HG03342 (cell line): Measurements from ENCODE around the gene THRAP3.
A peak's percentile ranks its signal among the peaks of the same experiment; 100 is the strongest.
"Not testable (repeated sequence)": the region's sequence is repeated elsewhere in the genome, so short reads cannot be mapped to it uniquely, and the experiment has no call there.

Experiments
- ATAC-seq: cut with Tn5 transposase; IDR thresholded peaks from one replicate; pipeline ENCODE4 v1.9.1; 2021; ENCODE audit warnings: mild to moderate bottlenecking, moderate library complexity; ENCODE audit not compliant: unreplicated experiment

The THRAP3 gene

DNA sequence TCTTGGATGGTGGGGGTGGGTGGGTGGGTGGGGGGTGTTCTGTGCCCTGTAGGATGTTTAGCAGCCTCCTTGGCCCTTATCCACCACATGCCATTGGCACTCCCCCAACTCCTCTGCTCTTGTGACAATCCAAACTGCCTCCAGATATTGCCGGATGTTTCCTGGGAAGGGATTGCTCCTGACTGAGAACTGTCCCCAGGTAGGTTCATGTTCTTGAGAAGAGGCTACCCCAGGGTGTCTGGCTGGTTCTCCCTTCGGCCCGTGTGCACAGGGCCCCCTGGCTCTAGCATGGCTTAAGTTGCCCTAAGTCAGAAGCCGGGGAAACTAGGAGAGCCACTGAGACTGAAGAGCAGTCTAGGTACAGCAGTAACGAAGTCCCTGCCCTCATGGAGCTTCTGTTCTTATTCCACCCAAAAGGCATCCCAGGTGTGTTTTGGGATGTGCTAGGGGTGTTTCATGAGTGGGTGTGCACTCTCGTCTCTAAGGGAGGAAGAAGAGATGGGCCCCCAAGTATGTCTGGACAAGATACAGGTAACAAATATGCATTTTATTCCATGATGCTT, 19.8 kb upstream of the THRAP3 start:
- ATAC-seq = no peak

DNA sequence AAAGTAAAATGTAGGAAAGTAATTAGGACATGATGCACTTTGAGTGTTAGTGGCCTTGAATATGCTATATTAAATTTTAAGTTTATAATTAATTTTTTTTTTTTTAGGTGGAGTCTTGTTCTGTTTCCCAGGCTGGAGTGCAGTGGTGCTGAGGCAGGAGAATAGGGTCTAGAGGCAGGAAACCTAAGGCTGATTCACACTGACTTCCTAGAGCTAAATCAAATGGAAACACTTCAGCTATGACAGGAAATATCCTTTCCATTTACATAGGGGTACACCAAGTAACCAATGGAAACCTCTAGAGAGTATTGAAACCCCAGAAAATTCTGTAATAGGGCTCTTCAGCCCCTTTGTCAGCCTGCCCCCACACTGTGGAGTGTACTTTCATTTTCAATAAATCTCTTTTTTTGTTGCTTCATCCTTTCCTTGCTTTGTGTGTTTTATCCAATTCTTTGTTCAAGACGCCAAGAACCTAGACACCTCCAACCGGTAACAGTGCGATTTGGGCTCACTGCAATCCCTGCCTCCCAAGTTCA, 17.9 kb upstream of the THRAP3 start:
- ATAC-seq = no peak

DNA sequence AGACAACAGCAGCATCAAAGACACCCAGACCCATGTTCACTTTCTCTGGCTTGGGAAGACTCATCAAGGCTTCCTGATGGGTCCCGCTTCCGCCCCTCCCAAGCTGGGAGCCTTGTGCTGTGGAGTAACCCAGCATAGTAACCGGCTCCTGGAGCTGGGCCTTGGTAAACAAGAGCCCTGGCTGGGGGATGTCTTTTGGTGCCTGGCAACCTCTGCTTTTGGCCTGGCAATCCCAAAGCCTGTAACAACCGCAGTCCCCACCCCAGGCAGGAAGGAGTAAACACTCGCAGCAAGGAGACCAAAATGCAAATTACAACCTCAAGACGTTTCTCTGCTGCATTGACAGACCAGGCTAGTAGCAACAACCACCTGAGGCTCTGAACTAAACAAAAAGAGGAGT, 16.9 kb upstream of the THRAP3 start:
- ATAC-seq = no peak

DNA sequence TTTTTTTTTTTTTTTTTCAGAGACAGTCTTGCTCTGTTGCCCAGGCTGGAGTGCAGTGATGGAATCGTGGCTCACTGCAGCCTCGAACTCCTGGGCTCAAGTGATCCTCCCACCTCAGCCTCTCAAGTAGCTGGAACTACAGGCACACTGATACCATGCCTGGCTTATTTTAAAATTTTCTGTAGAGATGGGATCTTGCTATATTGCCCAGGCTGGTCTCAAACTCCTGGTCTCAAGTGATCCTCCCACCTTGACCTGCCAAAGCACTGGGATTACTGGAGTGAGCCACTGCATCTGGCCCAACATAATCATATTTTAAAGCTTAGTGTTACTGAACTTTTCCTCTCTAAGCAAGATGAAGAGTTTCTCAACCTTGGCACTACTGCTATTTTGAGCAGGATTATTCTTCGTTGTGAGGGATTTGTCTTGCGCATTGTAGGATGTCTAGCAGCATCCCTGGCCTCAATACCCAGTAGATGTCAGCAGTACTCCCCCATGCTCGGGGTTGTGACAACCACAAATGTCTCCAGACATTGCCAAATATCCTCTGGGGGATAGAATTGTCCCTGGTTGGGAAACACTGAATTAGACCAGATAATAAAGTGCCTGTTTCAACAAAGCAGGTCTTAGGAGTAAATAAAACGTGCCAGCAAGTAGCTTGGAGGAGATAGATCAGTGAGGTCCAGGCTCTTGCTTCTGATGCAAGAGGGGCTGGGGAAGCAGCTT, 15.1 kb upstream of the THRAP3 start:
- ATAC-seq = no peak

DNA sequence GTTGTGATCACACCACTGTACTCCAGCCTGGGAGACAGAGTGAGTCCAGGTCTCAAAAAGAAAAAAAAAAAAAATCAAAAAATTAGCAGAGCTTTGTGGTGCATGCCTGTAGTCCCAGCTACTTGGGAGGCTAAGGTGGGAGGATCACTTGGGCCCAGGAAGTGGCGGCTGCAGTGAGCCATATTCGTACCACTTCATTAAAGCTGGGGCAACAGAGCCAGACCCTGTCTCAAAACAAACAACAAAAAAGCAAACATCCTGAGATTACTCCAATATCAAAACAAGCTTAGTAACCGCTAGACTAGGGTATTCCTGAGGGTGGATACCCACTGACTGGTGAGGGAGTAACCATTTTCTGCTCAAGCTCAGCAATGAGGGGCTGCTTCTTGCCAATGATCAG, 12.9 kb upstream of the THRAP3 start:
- no peak for ATAC-seq

DNA sequence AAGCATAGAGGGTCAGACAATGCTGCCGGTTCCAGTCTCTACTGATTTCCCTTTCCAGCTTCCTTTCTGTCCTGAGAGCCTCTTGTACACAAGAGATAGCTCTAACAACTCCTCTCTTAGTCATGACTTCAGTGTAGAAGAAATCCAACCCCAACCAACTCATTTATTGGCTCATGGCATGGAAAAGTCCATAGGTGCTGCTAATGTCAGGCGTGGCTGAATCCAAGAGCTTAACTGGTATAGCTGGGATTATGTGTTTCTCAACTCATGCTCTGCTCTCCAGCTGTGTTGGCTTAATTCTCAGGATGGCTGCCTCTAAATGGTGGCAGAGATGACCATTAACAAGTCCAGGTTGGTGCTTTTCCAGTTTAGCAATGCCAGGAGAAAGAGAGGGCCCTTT, 12.4 kb upstream of the THRAP3 start:
- ATAC-seq = no peak

- no peak for ATAC-seq
Measured at GRCh38 chr1:36212782-36213181, 11.5 kb upstream of the THRAP3 start.

- no peak for ATAC-seq
Measured at GRCh38 chr1:36217670-36218069, 6.6 kb upstream of the THRAP3 start.

DNA sequence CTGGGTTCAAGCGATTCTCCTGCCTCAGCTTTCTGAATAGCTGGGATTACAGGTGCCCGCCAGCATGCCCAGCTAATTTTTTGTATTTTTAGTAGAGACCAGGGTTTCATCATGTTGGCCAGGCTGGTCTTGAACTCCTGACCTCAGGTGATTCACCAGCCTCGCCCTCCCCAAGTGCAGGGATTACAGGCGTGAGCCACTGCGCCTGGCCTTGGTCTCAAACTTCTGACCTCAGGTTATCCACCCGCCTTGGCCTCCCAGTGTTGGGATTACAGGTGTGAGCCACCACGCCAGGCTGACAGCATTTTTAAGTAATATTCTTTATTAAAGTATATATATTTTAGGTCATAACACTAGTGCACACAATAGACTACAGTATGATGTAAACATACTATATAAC, 2.3 kb upstream of the THRAP3 start:
- not testable (repeated sequence) for ATAC-seq

DNA sequence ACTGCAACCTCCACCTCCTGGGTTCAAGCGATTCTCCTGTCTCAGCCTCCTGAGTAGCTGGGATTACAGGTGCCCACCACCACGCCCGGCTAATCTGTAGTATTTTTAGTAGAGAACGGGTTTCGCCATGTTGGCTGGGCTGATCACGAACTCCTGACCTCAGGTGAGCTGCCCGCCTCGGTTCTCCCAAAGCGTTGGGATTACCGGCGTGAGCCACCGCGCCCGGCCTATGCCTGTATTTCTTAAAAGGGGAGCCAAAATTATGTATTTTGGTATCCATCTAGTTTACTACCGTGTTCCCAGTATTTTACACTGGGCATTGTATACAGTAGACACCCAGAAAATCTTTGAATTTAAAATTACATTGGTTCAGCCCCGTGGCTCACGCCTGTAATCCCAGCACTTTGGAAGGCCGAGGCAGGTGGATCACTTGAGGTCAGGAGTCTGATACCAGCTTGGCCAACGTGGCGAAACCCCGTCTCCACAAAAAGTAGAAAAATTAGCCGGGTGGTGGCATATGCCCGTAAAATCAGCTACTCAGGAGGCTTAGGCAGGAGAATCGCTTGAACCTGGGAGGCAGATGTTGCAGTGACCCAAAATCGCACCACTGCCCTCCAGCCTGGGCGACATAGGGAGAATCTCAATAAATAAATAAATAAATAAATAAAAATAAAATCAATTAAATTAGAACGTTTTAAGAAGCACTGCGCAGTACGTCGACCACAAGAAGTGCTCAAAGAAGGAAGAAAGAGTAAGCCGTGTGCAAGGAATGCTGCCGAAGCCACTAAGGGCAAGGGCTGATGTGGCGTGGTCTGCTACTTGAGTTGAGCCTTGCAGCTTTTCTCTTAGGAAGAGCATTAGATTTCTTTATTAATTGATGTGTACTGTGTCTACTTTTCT, 1.5 kb upstream of the THRAP3 start:
- ATAC-seq = no peak

DNA sequence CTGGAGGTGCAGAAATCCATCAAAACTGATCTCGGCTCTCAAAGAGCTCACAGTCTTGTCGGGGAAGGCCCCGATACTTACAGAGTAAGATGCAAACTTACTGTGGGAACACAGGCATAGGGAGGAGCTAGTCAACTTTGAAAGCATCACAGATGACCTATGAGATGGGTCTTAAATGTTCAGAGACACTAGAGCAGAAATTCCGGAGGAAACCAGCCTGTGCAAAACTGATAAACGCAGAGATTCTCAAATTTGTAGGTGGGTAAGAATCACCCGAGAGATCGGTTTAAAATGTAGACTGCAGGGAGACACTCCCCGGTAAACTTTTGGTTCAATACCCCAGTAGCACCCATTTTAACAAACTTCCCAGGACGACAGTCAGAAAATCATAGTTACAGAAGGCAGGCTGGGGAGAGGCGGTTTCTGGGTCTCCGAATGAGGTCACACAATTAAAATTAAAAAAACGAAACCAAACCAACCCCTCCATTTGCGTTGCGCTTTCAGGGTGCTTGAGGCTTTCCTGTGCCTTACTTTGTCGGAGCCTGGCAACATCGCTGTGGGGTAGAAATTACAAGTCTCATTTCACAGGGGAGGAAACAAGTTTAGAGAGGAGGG, 755 bp upstream of the THRAP3 start:
- ATAC-seq = peak; percentile 25

- peak; percentile 44 for ATAC-seq
Measured at GRCh38 chr1:36224537-36225282, 467 bp downstream of the THRAP3 start.

- no peak for ATAC-seq
Measured at GRCh38 chr1:36225283-36225899, 1.1 kb downstream of the THRAP3 start.

DNA sequence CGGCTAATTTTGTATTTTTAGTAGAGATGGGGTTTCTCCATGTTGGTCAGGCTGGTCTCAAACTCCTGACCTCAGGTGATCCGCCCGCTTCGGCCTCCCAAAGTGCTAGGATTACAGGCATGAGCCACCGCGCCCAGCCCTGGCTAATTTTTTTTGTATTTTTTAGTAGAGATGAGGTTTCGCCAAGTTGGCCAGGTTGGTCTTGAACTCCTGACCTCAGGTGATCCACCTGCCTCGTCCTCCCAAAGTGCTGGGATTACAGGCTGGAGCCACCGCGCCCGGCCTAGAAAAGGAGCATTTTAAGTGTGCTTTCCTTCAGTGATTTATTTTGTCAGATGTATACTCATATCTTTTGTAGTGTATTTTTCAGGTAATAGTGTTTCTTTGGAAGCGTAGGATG, 6.0 kb downstream of the THRAP3 start:
- ATAC-seq = not testable (repeated sequence)

- no peak for ATAC-seq
Measured at GRCh38 chr1:36231191-36231590, 6.9 kb downstream of the THRAP3 start.

- no peak for ATAC-seq
Measured at GRCh38 chr1:36232212-36233095, 8.2 kb downstream of the THRAP3 start.

DNA sequence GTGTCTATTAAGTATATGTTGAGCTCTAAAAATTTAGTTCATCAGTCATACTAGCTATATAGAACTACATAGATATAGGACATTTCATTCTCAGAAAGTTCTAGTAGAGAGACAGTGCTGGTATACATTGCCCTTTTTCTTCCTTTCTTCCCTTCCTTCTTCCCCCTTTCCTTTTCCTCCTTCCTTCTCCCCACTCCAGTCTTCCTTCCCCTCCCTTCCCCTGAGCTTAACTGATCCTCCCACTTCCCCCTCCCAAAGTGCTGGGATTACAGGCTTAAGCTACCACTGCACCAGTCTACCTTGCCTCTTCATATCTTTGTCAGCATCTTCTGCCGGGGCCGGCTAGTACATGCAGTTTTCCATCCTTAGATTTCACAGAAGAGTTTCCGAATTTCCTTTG, 12.1 kb downstream of the THRAP3 start:
- no peak for ATAC-seq

DNA sequence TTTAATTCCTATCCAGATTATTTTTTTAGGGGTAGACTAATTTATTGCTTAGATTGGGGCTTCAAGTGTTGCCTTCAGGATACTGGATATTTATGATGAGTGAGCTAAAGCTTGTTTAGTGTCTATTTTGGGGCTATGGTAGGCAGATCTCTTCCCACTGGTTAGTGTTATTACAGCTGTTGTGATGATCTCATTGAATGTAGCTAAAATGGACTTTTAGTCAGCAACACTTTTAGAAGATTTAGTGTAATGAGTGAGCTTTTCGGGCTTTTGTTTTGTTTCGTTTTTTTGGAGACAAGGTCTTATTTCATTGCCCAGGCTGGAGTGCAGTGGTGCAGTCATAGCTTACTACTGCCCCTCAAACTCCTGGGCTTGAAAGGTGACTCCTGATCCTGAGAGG, 14.2 kb downstream of the THRAP3 start:
- no peak for ATAC-seq
